HL-60 (cell line): ENCODE results near the gene SLC39A9.

Source experiments
- DNase-seq, 2 experiments: peaks; one replicate each; pipeline ENCODE4 v3.0.0-alpha.2; 2010 to 2020; ENCODE audit warnings: low read depth in 1 of 2, low spot score in 1 of 2
- H3K27ac ChIP-seq: fragments of 250-450 bp; sonication (Bioruptor Pico); replicated peaks from 2 replicates; pipeline ENCODE4 v1.5.1; 2020; ENCODE audit warnings: mild to moderate bottlenecking, moderate library complexity
- H3K27me3 ChIP-seq: fragments of 250-450 bp; sonication (Bioruptor Pico); 2 replicates; pipeline ENCODE4 v1.5.1; 2021; ENCODE audit warnings: mild to moderate bottlenecking, moderate library complexity; ENCODE audit not compliant: insufficient read depth, poor library complexity, severe bottlenecking
- H3K4me3 ChIP-seq: replicated peaks from 2 replicates; pipeline ENCODE4 v1.5.1; 2011; ENCODE audit warnings: mild to moderate bottlenecking, control low read depth, low read length; ENCODE audit not compliant: insufficient read depth
- CTCF ChIP-seq: IDR thresholded peaks from one replicate; pipeline ENCODE4 v1.5.1; 2011; ENCODE audit warnings: low read length, control low read depth, inconsistent platforms; ENCODE audit not compliant: insufficient read depth
- GABPA ChIP-seq: IDR thresholded peaks from 2 replicates; pipeline ENCODE4 v1.6.1; 2012; ENCODE audit warnings: low read depth
- POLR2AphosphoS5 ChIP-seq: IDR thresholded peaks from 2 replicates; pipeline ENCODE4 v1.6.1; 2012; ENCODE audit warnings: low read depth
- SPI1 ChIP-seq: IDR thresholded peaks from 2 replicates; pipeline ENCODE4 v1.6.1; 2012; ENCODE audit warnings: low read depth, mild to moderate bottlenecking, borderline replicate concordance
- TF ChIP-seq, protein P1 (sequence below): IDR thresholded peaks from 2 replicates; pipeline ENCODE4 v1.6.1; 2012; ENCODE audit warnings: low read depth; ENCODE audit not compliant: insufficient replicate concordance

The SLC39A9 gene

DNA sequence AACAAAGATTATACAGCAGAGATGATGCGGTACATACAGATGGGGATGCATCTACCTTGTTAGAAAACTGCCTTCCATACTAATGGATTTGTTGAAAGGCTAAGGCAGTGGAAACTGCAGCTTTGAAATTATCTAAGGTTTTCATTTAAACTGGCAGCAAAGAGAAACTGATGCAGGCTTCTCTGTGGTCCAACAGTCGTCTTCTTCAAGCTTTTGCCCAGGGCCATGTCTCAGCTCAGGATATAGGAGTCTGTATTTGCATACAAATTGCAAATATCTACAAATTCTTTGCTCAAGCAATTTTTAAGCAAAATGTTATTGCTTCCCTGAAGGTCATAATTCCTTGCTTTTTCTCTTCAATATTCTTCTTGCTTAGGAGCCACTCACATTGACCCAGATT lies 34.1 kb upstream of the SLC39A9 start:
- Histone ChIP-seq H3K4me3 (no peak overlapping the region), H3K27me3 (no peaks in the 10 kb centered on the region), H3K27ac (no peak overlapping the region)
- no peak for DNase-seq
- TF ChIP-seq, protein P1, sequence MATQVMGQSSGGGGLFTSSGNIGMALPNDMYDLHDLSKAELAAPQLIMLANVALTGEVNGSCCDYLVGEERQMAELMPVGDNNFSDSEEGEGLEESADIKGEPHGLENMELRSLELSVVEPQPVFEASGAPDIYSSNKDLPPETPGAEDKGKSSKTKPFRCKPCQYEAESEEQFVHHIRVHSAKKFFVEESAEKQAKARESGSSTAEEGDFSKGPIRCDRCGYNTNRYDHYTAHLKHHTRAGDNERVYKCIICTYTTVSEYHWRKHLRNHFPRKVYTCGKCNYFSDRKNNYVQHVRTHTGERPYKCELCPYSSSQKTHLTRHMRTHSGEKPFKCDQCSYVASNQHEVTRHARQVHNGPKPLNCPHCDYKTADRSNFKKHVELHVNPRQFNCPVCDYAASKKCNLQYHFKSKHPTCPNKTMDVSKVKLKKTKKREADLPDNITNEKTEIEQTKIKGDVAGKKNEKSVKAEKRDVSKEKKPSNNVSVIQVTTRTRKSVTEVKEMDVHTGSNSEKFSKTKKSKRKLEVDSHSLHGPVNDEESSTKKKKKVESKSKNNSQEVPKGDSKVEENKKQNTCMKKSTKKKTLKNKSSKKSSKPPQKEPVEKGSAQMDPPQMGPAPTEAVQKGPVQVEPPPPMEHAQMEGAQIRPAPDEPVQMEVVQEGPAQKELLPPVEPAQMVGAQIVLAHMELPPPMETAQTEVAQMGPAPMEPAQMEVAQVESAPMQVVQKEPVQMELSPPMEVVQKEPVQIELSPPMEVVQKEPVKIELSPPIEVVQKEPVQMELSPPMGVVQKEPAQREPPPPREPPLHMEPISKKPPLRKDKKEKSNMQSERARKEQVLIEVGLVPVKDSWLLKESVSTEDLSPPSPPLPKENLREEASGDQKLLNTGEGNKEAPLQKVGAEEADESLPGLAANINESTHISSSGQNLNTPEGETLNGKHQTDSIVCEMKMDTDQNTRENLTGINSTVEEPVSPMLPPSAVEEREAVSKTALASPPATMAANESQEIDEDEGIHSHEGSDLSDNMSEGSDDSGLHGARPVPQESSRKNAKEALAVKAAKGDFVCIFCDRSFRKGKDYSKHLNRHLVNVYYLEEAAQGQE = no peak
- TF ChIP-seq SPI1 = no peak
- no peak for TF ChIP-seq GABPA
- TF ChIP-seq CTCF = no peak
- TF ChIP-seq POLR2AphosphoS5 = no peak

DNA sequence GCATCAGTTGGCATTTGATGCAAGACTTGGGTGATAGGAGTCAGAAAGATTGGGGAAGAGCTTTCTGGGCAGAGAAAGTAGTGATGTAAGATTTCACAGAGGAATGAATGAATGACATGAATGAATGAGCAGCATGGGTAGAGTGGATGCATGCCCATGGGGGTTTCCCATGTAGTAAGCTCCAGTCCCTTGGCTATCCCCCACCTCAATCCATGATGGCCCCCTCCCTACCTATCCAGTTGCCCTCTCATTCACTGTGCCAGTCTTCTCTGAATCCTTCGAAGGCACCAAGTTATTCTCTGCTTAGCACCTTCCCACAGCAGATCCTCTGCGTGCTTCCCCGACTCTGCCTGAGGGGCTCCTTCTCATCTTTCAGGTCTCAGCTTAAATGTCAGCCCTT lies 32.4 kb upstream of the SLC39A9 start:
- Histone ChIP-seq H3K4me3 (no peak overlapping the region), H3K27ac (no peak overlapping the region), H3K27me3 (no peaks in the 10 kb centered on the region)
- no peak for DNase-seq
- TF ChIP-seq CTCF (no peak), SPI1 (no peak), GABPA (no peak), POLR2AphosphoS5 (no peak)
- TF ChIP-seq, protein P1 = no peak

- DNase-seq = no peak
- no peak overlapping the region for H3K4me3 ChIP-seq
- no peak for TF ChIP-seq SPI1
- TF ChIP-seq POLR2AphosphoS5 = no peak
- TF ChIP-seq CTCF = no peak
- TF ChIP-seq, protein P1 = no peak
- TF ChIP-seq GABPA = no peak
- no peaks in the 10 kb centered on the region for H3K27me3 ChIP-seq
- H3K27ac ChIP-seq = no peak overlapping the region
Measured at GRCh38 chr14:69366761-69367160, 31.7 kb upstream of the SLC39A9 start.
